Mesothelial cell of epicardium (in vitro differentiated cells): ENCODE measurements around the gene SHROOM3. TPM values are rescaled to one million over a fixed set of nuclear protein-coding genes. Genes with fewer than 3 reads are reported as not detected.

ENCODE experiments used
- DNase-seq, 2 experiments: peaks; one replicate each; pipeline ENCODE4 v3.0.0; 2021; ENCODE audit warnings: low spot score in 2 of 2; ENCODE audit not compliant: unreplicated experiment in 2 of 2
- H3K27ac Mint-ChIP-seq: 2 replicates; pipeline ENCODE4 v1.8.0; 2021; ENCODE audit warnings: mixed read lengths
- H3K27me3 Mint-ChIP-seq: 2 replicates; pipeline ENCODE4 v1.8.0; 2021; ENCODE audit warnings: low read depth, mixed read lengths
- H3K36me3 Mint-ChIP-seq: 2 replicates; pipeline ENCODE4 v1.8.0; 2021; ENCODE audit warnings: mixed read lengths
- H3K4me1 Mint-ChIP-seq: 2 replicates; pipeline ENCODE4 v1.8.0; 2021; ENCODE audit warnings: mixed read lengths
- H3K4me3 Mint-ChIP-seq: 2 replicates; pipeline ENCODE4 v1.8.0; 2021; ENCODE audit warnings: mild to moderate bottlenecking, moderate library complexity, mixed read lengths
- H3K9me3 Mint-ChIP-seq: 2 replicates; pipeline ENCODE4 v1.8.0; 2021; ENCODE audit warnings: mixed read lengths
- CTCF ChIP-seq: fragments of 200-600 bp; sonication (generic); IDR thresholded peaks from one replicate; pipeline ENCODE4 v1.5.0; 2021; ENCODE audit warnings: antibody characterized with exemption; ENCODE audit not compliant: unreplicated experiment
- microRNA-seq: library from miRNA; unstranded; fragments of <30 nt; microRNA quantifications from one replicate; pipeline ENCODE4 v1.2.0, GENCODE V29; 2021; ENCODE audit warnings: inconsistent platforms, mixed read lengths
- total RNA-seq: library from RNA; stranded (reverse); gene quantifications from 3 replicates; pipeline ENCODE4 v1.2.1, GENCODE V29; 2021

SHROOM3 gene
- total RNA-seq, 1 donor from 2014 or later: 62.7 TPM

GRCh38 chr4:76823495-76823894 is 388.5 kb downstream of the SHROOM3 start:
- Mint-ChIP-seq H3K27ac (no peak overlapping the region), H3K4me3 (no peak overlapping the region), H3K4me1 (peaks cover 16% of the 10 kb centered on the region), H3K36me3 (no peaks in the 10 kb centered on the region), H3K9me3 (peaks cover 17% of the 10 kb centered on the region), H3K27me3 (no peaks in the 10 kb centered on the region)
- TF ChIP-seq CTCF: no peak
- no peak for DNase-seq

DNA sequence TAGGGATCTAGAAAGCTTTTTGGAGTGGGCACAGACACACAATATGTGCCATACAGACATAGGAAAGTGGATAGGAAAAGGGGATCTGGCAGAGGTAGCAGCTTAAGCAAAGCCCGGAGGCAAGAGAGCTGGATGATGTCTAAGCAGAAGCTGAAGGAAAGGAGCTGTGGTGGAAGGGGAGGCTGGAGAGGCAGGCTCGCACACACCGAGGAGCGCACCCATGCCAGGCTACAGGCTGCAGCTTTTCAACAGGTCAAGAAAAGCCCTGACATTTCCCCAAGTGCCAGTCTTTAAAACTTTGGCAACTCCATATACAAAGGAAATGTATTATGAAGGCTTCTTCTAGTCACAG is 395.6 kb downstream of the SHROOM3 start:
- Mint-ChIP-seq H3K27me3 (no peaks in the 10 kb centered on the region), H3K4me1 (peaks cover 10% of the 10 kb centered on the region), H3K9me3 (no peaks in the 10 kb centered on the region), H3K36me3 (no peaks in the 10 kb centered on the region), H3K27ac (peak overlapping the region; percentile 73), H3K4me3 (no peak overlapping the region)
- DNase-seq: no peak
- TF ChIP-seq CTCF: no peak

GRCh38 chr4:76830964-76831703 is 396.1 kb downstream of the SHROOM3 start:
- H3K4me3 Mint-ChIP-seq: no peak overlapping the region
- H3K36me3 Mint-ChIP-seq: no peaks in the 10 kb centered on the region
- no peaks in the 10 kb centered on the region for H3K27me3 Mint-ChIP-seq
- no peak for DNase-seq
- peak overlapping the region; percentile 73 for H3K27ac Mint-ChIP-seq
- no peaks in the 10 kb centered on the region for H3K9me3 Mint-ChIP-seq
- no peak for TF ChIP-seq CTCF
- peaks cover 10% of the 10 kb centered on the region for H3K4me1 Mint-ChIP-seq

GRCh38 chr4:76831711-76832373 is 396.8 kb downstream of the SHROOM3 start:
- H3K4me1 Mint-ChIP-seq: peaks cover 10% of the 10 kb centered on the region
- TF ChIP-seq CTCF: no peak
- no peak overlapping the region for H3K4me3 Mint-ChIP-seq
- no peaks in the 10 kb centered on the region for H3K9me3 Mint-ChIP-seq
- no peaks in the 10 kb centered on the region for H3K36me3 Mint-ChIP-seq
- DNase-seq: no peak
- H3K27me3 Mint-ChIP-seq: no peaks in the 10 kb centered on the region
- H3K27ac Mint-ChIP-seq: peak overlapping the region; percentile 73

Small RNA genes lying within 50 kb of the gene (microRNA-seq; reads per million reads assigned to microRNA genes)
- not detected for gene MIR4450
- gene MIR548AH: 10.3 reads per million, percentile 33 among the genes with 10 or more reads in this experiment

Other genes starting within 250 kb of the SHROOM3 start
- 97.0 to 106 TPM (median 97.6 TPM) in 3 replicates for gene SCARB2, start 221.4 kb upstream of the SHROOM3 start, total RNA-seq
- 1.2 to 2.6 TPM (median 2.3 TPM) in 3 replicates for gene FAM47E, start 183.5 kb upstream of the SHROOM3 start, total RNA-seq
- 1.7 to 2.2 TPM (median 2.0 TPM) in 3 replicates for gene STBD1, start 128.5 kb upstream of the SHROOM3 start, total RNA-seq
- not detected in 3 replicates for gene CCDC158, start 14.1 kb upstream of the SHROOM3 start, total RNA-seq